HG03060 (cell line): Measurements from ENCODE around the gene ASMT.
"Not testable (repeated sequence)": the region's sequence is repeated elsewhere in the genome, so short reads cannot be mapped to it uniquely, and the experiment has no call there.

Experiments used
- ATAC-seq: cut with Tn5 transposase; IDR thresholded peaks from one replicate; pipeline ENCODE4 v1.9.1; 2021; ENCODE audit warnings: low read depth, moderate number of reproducible peaks; ENCODE audit not compliant: unreplicated experiment

The ASMT gene

GRCh38 chrX:1614927-1615326 lies at the start of gene ASMT:
ASMT (plus strand) TSS chrX:1615059; CDS start chrX:1615200, 141 bp downstream.
- ATAC-seq: no peak

- not testable (repeated sequence) for ATAC-seq
Observed at GRCh38 chrX:1574181-1574580, 40.7 kb upstream of the ASMT start.

GRCh38 chrX:1576201-1576992 lies 38.5 kb upstream of the ASMT start:
- ATAC-seq: no peak

- ATAC-seq: no peak
Observed at GRCh38 chrX:1577845-1578244, 37.0 kb upstream of the ASMT start.

GRCh38 chrX:1578511-1579173 lies 36.2 kb upstream of the ASMT start:
- ATAC-seq: no peak

- no peak for ATAC-seq
Observed at GRCh38 chrX:1581132-1581531, 33.7 kb upstream of the ASMT start.

- ATAC-seq: peak; percentile 49
Observed at GRCh38 chrX:1582686-1583437, 32.0 kb upstream of the ASMT start.

GRCh38 chrX:1584237-1585011 lies 30.4 kb upstream of the ASMT start:
- ATAC-seq: no peak

- ATAC-seq: no peak
Observed at GRCh38 chrX:1587161-1587560, 27.7 kb upstream of the ASMT start.

GRCh38 chrX:1589356-1590130 lies 25.3 kb upstream of the ASMT start:
- no peak for ATAC-seq

GRCh38 chrX:1591102-1591862 lies 23.6 kb upstream of the ASMT start, which contains the start of gene AKAP17A:
AKAP17A (plus strand) TSS chrX:1591604; CDS start chrX:1593463, 1,859 bp downstream.
- ATAC-seq: peak; percentile 53

- ATAC-seq: no peak
Observed at GRCh38 chrX:1591863-1592469, 22.9 kb upstream of the ASMT start.

- ATAC-seq: peak; percentile 34
Observed at GRCh38 chrX:1592470-1593142, 22.3 kb upstream of the ASMT start.

GRCh38 chrX:1593286-1594271 lies 21.3 kb upstream of the ASMT start:
- no peak for ATAC-seq

- no peak for ATAC-seq
Observed at GRCh38 chrX:1595711-1596060, 19.2 kb upstream of the ASMT start.

GRCh38 chrX:1596676-1597344 lies 18.0 kb upstream of the ASMT start:
- no peak for ATAC-seq
